Fibroblast of villous mesenchyme (primary cell): ENCODE results near the gene GRIPAP1. TPM values are rescaled to one million over a fixed set of nuclear protein-coding genes. Genes with fewer than 3 reads are reported as not detected.
A peak's percentile ranks its signal among the peaks of the same experiment; 100 is the strongest.

Experiments used
- DNase-seq: peaks from one replicate; pipeline ENCODE4 v3.0.0-alpha.2; 2010; ENCODE audit warnings: low read depth
- H3K4me3 ChIP-seq: 2 replicates; pipeline ENCODE4 v1.5.1; 2011; ENCODE audit warnings: low read depth, mild to moderate bottlenecking, low read length
- CTCF ChIP-seq: IDR thresholded peaks from 2 replicates; pipeline ENCODE4 v1.5.1; 2012; ENCODE audit warnings: low read depth, mild to moderate bottlenecking, low read length; ENCODE audit not compliant: insufficient read depth
- total RNA-seq: library from RNA; depleted of rRNA; stranded (reverse); fragments of >200 nt; gene quantifications from 2 replicates; pipeline ENCODE4 v1.2.3, GENCODE V29; 2012

GRIPAP1 gene
- total RNA-seq, 1 donor = 14.2 TPM

- TF ChIP-seq CTCF = no peak
- DNase-seq = peak; percentile 81
- H3K4me3 ChIP-seq = no peak overlapping the region
Measured at GRCh38 chrX:48961585-48962091, 40.4 kb downstream of the GRIPAP1 start.

GRCh38 chrX:48960291-48960690 is 41.8 kb downstream of the GRIPAP1 start:
- no peak for TF ChIP-seq CTCF
- no peak overlapping the region for H3K4me3 ChIP-seq
- DNase-seq = no peak

- no peak for TF ChIP-seq CTCF
Measured at GRCh38 chrX:48958635-48959094, 43.4 kb downstream of the GRIPAP1 start.

GRCh38 chrX:48957827-48958634 is 44.0 kb downstream of the GRIPAP1 start:
- peak; percentile 99 for DNase-seq
- no peak for TF ChIP-seq CTCF
- H3K4me3 ChIP-seq = peak overlapping the region; percentile 68

More at GRCh38 chrX:48958635-48959094, 43.4 kb downstream of the GRIPAP1 start:
- peak; percentile 70 for DNase-seq
- H3K4me3 ChIP-seq = peak overlapping the region; percentile 55

GRCh38 chrX:48957477-48957826 is 44.6 kb downstream of the GRIPAP1 start, which contains the start of gene OTUD5:
Gene OTUD5 (minus strand): TSS chrX:48957607. CDS start chrX:48957570, 37 bp downstream.
- DNase-seq = no peak
- no peak for TF ChIP-seq CTCF
- H3K4me3 ChIP-seq = peak within 1 kb of the TSS; percentile 68

GRCh38 chrX:48956728-48957414 is 45.2 kb downstream of the GRIPAP1 start:
- DNase-seq = no peak
- H3K4me3 ChIP-seq = peak overlapping the region; percentile 68
- no peak for TF ChIP-seq CTCF
